ENCODE data around the gene FLT3LG. TPM values are rescaled to one million over a fixed set of nuclear protein-coding genes. Genes with fewer than 3 reads are reported as not detected.

Gene FLT3LG
- total RNA-seq, 1 donor from 2014 or later = 0.81 TPM

- no peak for DNase-seq (ENCODE audit: low read depth)
Observed at GRCh38 chr19:49447485-49448431, 26.3 kb upstream of the FLT3LG start.

GRCh38 chr19:49448432-49448786 lies 25.6 kb upstream of the FLT3LG start:
- no peak for DNase-seq (ENCODE audit: low read depth)
- no peak overlapping the region for H3K4me3 ChIP-seq (ENCODE audit: low read depth, low read length)
- TF ChIP-seq CTCF (conservative IDR thresholded peaks at IDR 0.05; ENCODE audit: low read depth, low read length) = no peak

More at GRCh38 chr19:49447485-49448431, 26.3 kb upstream of the FLT3LG start:
- no peak for TF ChIP-seq CTCF (conservative IDR thresholded peaks at IDR 0.05; ENCODE audit: low read depth, low read length)
- H3K4me3 ChIP-seq (ENCODE audit: low read depth, low read length) = no peak overlapping the region

GRCh38 chr19:49450405-49450804 lies 23.6 kb upstream of the FLT3LG start:
- no peak for TF ChIP-seq CTCF (conservative IDR thresholded peaks at IDR 0.05; ENCODE audit: low read depth, low read length)
- DNase-seq (ENCODE audit: low read depth) = no peak
- peak overlapping the region; percentile 61 for H3K4me3 ChIP-seq (ENCODE audit: low read depth, low read length)

- DNase-seq (ENCODE audit: low read depth) = peak; percentile 97
- peak; percentile 22 for TF ChIP-seq CTCF (conservative IDR thresholded peaks at IDR 0.05; ENCODE audit: low read depth, low read length)
- H3K4me3 ChIP-seq (ENCODE audit: low read depth, low read length) = peak within 1 kb of the TSS; percentile 98
Observed at GRCh38 chr19:49451430-49452181, 22.4 kb upstream of the FLT3LG start, which contains the start of gene PIH1D1. Gene PIH1D1 (minus strand): TSS chr19:49451814. CDS start chr19:49451574, 240 bp downstream.

GRCh38 chr19:49453013-49453756 lies 20.8 kb upstream of the FLT3LG start, which contains the start of gene ALDH16A1:
Gene ALDH16A1 (plus strand): TSS chr19:49453225. CDS start chr19:49453332, 107 bp downstream.
- peak within 1 kb of the TSS; percentile 98 for H3K4me3 ChIP-seq (ENCODE audit: low read depth, low read length)
- no peak for TF ChIP-seq CTCF (conservative IDR thresholded peaks at IDR 0.05; ENCODE audit: low read depth, low read length)
- peak; percentile 62 for DNase-seq (ENCODE audit: low read depth)

GRCh38 chr19:49453757-49454240 lies 20.2 kb upstream of the FLT3LG start:
- no peak for DNase-seq (ENCODE audit: low read depth)
- TF ChIP-seq CTCF (conservative IDR thresholded peaks at IDR 0.05; ENCODE audit: low read depth, low read length) = no peak
- H3K4me3 ChIP-seq (ENCODE audit: low read depth, low read length) = peak overlapping the region; percentile 98
